Germinal center (tissue), 1 donor: ENCODE data around the gene KDM4B.

ENCODE experiments used
- DNase-seq: peaks from one replicate; pipeline ENCODE4 v3.0.0; 2012; ENCODE audit warnings: mixed read lengths, low spot score

KDM4B gene

DNA sequence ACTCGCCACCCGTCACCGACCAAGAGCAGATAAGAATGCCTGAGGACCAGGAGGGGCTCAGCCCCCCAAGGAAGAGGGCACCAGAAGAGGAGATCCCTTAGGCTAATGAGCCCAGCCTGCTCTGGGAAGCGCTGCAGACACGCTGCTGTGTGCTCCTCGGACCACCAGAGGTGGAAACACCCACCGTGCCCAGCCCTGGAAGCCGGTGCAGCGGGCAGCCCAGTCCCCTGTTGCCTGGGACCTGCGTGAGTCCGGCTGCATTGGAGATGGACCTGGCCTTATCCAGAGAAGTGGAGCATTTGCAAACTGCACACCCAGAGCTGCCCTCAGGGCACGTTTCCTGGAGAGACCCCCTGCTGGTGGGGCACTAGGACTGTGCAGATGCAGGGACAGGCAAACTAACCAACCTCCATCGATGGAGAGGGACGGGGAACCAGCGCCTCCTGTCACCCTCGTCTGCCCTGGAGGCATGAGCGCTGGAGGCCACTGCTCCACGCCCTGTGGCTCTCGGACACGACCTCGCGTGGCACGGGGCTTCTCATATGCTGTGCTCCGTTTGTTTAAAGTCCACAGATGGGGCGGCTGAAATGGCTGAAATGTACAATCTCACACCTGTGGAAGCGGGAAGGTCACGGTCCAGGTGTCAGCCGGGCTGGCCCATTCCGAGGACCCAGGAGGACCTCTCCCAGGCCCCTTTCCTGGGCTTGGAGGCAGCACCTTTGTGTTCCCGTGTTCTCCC lies 153.9 kb downstream of the KDM4B start:
- no peak for DNase-seq

DNA sequence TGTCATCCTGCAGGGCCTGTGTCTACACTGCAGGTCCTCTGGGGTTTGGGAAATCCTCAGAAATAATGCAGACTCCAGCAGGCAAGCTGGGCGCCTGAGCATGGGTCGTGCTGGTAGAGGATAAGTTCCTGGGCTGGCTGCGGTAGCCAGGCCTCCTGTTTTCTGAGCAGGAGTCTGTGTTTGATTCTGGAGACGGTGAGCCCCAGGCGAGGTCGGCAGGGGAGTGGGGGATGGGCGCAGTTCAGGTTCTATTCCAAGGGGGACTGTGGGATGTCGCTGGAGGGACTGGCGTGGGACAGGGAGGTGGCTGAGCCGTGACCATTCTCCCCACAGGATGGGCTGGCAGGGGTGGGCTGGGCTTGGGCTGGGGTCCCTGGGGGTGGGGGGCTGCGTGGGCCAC lies 154.7 kb downstream of the KDM4B start:
- DNase-seq: no peak

DNA sequence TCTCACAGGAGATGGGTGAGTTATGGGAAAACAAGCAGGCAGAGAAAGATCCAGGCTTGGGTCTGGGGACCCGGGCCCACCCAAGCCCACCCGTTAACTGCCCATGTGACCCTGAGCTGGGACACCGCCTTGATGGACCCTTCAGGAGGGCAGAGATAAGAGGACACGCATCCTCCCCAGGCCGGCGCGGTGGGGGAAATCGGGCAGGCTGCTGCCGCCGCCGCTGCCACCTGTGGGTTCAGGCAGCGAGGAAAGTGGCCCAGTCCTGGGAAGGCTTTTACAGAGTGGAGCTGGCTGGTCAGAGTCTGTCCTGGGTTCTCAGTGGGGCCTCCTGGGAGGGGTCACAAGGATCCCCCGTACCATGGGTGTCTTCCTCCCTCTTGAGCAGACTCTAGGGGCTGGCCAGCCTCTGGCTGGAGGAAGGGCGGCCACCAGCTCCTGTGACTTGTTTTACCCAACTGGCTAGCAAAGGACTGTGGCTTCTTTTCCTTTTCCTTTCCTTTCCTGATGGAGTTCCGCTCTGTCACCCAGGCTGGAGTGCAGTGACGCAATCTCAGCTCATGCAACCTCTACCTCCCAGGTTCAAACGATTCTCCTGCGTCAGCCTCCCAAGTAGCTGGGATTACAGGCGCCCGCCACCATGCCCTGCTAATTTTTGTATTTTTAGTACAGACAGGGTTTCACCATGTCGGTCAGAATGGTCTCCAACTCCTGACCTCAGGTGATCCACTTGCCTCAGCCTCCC lies 155.4 kb downstream of the KDM4B start:
- DNase-seq: no peak

DNA sequence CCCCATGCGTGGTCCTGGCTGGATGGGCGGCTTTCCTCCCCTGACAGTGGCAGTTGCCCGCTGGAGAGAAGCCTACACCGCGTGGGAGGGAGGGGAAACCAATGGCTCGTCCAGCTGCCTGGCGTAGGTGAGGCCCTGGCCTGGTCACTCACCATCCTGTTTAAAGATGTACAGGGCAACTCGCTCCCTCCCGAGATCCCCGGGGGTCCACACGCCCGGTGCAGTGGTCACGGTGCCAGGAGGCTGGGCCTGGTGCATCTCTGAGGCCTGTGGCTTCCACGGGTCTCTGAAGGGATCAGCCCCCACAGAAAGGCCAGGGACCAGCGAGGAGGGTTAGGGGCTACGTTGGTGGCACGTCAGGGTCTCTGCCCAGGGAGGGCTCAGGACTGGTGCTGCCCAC lies 156.5 kb downstream of the KDM4B start:
- no peak for DNase-seq

DNA sequence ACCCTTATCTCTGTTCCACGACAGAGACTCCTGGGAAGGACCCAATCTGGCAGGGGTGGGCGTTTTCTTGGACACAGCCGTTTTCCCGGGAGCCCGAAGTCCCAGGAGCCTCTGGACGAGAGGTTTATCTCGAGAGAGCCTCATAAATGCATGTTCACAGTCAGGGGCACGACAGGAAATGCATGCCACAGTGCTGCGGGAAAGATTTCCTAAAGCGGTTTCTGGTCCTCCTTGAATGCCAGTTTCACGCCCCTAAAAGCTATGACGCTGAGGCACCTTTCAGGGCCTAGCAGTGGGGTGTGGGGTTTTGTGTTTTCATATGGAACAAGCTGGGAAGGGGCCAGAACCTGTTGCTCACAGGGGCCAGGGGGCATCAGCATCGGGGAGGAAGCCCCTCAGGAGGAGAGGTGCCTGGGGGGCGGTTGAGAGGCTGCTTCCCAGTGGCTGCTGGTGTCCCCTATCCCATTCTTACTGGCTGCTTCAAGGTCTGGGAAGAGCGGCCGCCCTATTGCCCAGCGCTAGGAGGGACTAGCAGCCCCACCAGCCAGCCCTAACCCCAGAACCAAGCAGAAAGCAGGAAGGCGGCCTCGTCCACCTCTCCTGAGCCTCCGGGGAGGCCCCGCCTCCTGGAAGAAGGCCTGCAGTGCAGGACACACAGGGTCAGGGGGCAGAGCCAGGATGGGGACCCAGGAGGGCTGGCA lies 157.0 kb downstream of the KDM4B start:
- DNase-seq: no peak

DNA sequence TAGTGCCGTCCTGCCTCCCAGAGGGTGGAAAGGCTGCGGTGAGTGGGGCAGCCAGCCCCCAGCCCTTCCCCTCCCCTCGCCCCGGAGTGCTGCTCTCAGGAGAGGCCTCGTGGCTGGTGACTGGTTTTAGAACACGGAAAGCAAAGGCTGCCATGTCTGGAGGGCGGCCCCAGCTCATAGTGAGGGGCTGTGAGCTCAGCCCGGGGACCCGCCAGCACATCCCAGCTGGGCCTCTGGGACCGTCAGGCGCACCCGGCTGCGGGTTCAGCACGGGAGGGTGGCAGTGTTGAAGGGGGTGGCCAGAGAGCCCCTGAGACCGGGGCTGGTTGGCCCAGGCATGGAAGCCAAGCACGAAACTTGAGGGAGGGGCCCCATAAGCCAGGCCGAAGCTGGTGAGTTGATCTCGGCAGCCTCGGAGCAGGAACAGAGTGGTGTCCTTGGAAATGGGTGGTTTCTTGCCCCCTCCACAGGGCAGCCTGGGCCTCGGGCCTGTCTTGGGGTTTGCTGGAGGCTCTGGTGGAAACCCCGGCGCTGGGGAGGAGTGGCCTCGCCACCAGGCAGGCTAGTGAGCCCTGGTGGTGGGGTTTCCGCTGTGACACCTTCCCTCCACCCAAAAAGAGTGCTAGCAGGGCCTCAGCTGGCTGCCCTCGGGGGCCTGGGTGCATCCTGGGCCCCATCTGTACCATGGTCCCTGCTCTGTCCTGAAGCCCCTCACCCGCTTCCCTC lies 157.7 kb downstream of the KDM4B start:
- DNase-seq: peak; percentile 75

DNA sequence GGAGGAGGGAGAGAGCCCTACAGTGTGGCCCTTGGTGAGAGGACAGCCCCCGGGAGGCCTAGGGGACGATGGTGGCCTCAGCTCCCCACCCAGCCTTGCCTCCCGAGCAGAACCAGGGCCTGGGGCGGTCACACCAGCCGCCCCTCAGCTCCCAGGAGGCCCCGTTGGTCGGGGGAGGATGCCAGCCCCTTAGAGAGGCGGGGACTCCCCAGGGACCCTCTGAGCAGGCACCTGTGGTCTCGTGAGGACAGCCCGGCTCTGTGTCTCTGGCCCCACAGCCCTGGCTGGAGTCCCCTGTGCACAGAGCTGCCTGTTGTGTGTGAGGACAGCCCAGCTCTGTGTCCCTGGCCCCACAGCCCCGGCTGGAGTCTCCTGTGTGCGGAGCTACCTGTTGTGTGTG lies 158.8 kb downstream of the KDM4B start:
- DNase-seq: peak; percentile 80

DNA sequence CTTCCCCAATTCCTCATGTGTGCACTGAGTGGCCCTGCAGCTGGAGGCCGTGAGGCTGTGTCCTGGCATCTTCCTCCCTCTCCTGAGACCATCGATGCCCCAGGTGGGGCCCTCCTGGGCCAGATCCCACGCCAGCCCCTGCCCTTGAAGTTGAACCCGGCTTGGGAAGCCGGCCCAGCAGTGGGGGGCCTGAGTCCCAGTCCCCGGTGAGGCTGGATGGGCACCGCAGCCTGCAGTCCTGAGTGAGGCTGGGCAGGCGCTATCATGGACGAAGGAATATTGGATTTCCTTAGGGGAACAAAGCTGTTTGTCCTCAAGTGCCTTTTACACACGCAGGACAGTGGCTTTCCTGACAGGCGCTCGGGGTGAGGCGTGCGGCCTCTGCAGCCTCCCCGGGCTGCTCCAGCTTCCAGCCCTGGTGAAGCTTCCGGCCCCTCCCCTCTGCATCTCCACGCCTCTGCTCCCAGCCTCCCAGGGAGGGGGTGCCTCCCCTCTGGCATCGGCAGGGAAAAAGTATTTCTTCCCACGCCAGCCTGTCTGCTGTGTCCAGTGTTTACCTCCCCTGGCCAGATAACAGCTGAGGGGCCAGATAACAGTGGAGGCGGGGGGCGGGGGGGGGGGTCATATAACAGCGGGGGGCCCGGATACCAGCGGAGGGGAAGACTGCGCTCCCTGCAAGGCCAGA lies 159.5 kb downstream of the KDM4B start:
- no peak for DNase-seq

DNA sequence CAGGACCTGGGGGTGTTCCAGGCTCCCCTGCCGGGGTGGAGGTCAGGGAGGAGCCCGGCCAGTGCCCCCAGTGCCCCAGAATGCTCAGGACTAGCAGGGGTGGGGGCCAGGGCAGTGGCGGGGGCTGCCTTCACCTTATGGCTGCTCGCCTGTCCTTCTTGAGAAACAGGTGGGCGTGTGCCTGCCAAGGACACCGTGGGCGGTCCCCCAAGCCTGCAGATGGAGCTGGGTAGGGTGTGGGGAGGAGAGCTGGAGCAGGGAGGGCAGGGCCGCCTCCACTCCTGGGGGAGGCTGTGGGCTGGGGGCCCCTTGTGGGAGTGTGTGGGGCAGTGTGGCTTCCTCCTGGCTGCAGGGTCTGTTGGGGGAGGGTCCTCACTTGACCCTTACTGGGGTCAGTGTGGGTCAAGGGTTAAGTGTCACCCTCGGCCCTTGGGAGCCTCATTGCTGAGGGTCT lies 160.1 kb downstream of the KDM4B start:
- DNase-seq: no peak

DNA sequence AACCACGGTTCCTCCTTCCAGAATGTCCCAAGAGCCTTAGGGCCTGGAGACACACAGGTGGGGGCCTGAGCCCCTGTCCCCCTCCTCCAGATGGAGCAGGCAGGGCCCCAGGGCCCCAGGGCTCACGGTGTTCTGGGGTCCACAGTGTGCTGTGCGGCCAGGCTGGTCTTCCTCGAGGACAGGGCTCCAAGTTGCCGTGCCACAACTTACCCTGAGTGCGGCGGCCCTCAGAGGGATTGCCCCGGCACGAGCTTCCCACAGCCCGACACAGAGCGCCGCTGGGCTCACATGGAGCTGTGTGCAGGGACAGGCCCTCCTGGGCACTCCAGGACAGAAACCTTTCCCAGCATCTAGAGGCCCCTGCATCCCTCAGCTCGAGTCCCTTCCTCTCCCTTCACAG lies 160.8 kb downstream of the KDM4B start:
- DNase-seq: no peak

DNA sequence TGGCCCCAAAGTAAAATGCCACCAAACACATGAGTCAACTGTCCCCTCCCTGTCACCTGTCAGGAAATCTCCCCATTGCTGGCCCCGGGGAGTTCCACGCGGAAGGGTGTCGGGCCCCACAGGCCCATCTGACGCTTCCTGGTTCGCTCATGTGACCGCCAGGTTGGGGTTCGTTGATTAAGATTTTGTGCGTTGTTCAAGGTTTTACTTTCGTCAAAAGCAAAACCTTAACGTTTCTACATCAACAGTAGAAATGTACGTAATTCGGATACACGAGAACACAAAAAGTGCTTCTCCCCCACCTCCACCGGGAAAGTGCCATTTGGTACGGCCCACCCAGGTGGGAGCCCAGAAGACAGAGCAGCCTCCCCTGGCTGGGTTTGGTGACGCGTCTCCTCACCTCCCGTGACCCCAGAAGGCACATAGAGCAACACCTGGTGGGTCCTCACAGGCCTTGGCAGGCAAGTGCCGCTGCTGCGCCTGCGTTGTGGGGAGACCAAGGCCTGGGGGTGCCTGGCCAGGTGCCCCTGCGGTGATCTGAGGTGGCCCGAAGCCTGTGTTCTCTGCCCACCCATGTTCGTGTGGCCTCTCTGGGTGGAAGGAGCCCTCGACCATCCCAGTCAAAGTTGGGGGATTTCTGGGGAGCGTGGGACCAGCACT lies 161.6 kb downstream of the KDM4B start:
- peak; percentile 88 for DNase-seq

DNA sequence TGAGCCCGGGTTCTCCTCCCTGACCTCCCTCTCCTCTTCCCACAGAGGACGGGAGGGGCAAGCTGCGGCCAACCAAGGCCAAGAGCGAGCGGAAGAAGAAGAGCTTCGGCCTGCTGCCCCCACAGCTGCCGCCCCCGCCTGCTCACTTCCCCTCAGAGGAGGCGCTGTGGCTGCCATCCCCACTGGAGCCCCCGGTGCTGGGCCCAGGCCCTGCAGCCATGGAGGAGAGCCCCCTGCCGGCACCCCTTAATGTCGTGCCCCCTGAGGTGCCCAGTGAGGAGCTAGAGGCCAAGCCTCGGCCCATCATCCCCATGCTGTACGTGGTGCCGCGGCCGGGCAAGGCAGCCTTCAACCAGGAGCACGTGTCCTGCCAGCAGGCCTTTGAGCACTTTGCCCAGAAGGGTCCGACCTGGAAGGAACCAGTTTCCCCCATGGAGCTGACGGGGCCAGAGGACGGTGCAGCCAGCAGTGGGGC lies 162.2 kb downstream of the KDM4B start:
- peak; percentile 78 for DNase-seq

DNA sequence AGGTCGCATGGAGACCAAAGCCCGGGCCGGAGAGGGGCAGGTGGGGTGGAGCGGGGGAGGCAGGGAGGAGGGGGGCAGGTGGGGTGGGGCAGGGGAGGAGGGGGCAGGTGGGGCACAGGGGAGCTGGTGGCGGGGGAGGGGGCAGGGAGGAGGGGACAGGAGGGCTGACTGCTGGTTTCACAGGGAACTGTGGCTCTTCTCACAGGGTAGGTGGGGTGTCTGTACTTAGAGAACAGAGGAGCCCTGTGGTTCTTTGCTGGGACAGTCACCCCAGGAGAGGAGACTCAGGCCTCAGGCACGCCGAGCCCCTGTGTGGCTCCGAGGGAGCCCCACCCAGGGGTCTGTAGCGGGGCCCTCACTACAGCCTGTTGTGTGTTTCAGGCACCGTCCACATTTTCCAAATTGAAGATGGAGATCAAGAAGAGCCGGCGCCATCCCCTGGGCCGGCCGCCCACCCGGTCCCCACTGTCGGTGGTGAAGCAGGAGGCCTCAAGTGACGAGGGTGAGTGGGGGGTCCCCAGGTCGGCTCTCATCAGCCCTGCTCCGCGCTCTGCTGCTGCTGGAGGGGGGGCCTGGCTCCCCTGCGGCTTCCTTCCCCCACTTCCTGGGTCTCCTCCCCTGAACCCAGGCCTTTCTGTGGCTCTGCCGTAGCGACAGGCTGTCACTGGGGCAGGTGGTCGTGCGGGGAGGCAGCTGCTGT lies 162.7 kb downstream of the KDM4B start:
- peak; percentile 84 for DNase-seq

DNA sequence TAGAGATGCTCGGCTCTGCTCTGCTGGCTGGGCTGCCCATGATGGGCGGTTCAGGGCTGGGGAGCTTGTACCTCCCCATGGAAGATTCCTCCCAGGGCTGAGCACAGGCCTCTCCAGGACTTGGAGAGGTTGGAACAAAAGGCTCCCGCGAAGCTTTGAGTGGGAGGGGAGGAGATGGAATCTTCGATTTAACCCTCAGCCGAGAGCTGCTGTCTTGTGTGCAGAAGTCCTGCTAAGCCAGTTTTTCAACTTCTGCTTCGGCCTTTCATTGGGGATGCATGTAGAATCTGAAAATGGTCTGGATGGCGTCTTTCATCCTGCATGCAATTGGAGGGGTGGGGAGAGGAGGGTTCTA lies 163.3 kb downstream of the KDM4B start:
- no peak for DNase-seq

DNA sequence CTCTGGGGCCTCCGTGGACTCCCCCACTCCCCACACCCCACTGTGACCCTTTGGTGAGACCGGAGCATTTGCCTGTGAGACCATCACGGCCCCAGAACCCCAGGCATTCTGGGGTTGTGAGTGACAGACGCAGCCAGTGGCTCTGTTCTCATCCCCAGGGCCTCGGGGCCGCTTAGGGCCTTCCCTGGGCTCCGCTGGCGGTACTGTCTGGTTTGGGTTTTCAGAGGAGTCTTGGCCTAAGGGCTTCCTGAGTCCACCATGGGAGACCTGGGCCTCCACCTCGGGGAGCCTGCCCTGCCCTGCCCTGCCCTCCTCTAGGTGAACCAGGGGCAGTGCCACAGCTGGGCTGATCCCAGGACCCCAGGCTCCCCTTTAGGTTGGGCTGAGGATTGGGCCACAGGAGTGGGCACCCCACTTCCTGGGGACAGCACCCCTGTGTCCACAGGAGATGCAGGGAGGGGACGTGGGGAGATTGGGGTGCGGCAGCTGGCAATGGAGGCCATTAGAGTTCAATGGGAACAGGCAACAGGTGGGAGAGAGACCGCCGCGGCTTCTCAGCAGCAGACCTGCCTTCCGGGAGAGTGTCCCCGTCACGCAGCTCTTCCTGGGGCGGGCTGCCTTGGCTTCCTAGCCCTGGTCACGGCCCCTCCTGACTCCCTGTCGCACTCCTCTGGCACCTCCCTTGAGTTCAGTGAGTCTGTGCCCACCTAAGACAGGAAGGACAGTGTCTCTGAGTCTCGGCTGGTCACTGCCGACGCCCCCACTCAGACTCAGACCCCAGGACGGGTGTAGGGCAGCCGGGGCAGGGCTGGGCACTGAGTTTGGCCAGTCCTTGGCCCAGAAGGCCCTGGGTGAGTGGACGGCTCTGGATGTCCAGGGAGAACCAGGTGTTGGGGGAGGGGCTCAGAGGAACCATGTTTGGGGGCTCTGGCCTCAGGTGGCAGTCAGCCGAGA lies 164.1 kb downstream of the KDM4B start:
- DNase-seq: no peak

DNA sequence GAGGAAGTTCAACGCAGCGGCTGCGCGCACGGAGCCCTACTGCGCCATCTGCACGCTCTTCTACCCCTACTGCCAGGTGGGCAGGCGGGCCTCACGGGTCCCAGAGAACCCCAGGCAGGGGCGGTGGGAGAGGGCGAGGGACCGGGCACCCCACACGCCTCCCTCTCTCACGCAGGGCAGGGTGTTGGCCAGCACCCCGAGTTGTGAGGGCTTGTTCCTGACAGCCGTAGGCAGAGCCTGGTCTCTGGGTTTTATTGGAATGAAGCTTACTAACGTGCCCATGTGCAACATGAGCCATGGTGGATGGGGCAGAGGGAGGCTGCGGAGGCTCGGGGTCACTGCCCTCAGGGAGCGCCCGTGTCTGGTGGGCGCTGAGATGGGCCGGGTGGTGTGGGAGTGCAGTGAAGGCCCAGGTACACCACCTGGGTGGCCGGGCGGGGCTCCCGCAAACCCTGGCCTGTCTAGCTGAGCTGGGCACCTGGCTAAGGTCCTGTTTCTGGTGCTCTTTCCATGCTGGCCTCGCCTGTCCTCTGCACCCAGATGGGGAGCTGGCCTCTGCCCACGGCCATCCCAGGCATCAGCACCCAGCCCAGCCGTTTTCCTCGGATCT lies 165.2 kb downstream of the KDM4B start:
- no peak for DNase-seq

DNA sequence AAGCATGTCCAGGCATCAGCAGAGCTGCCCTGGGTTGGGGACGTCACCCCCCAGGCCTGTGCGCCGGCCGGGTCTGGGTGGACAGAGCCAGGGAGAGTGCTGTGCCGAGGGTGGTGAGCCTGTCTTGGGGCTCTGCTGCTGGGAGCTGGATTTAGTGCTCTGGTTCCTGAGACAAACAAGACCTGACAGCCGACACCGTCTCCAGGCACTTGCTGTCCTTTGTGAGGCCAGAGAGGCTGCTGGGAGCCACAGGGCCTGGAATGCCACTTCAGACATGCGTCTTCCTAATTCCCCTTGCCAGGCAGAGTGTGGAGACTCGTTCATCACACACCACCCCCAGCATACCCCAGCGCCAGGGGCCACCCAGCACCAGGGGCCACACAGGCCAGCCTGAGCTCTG lies 165.8 kb downstream of the KDM4B start:
- DNase-seq: no peak

DNA sequence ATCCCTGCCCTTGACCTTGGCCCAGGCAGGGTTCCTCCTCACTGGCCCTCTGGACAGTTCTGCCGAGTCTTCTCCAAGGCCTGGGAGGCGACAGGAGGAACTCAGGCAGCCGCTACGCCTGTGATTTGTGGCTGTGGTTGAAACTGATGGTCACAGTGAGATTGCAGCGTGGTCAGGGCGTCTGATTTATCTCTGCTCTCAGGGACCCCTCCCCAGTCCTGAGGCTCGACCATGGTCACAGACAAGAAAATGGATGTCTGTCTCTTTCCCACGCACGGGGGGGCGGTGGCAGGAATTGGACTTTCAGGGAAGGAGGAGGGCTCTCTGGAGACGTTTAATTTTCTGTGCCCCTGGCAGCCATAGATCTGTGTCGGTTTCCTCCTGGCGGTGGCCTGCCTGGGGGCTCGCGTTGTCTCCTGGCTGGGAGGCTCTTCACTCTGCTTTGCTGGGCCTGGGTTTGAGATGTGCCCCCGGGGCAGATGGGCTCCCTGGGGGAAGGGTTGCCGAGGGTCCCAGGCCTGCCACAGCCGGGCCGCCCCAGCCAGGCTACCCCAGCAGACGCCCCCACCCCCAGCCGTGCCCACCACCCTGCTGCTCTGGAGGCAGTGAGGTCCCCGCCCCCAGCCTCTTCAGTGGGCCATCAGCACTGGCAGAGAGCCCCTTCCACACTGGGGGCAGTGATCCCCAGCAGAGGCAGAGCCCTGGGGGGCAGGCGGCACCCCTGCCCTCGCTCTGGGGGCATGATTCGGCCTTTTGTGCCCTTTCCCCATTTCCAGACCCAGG lies 167.4 kb downstream of the KDM4B start:
- DNase-seq: no peak
